Activated T-cell treated with anti-CD3 and anti-CD28 coated beads, Interleukin-2, amount 50 U/mL, for 48 hours (primary cell): ENCODE data around the gene CARD9.
A peak's percentile ranks its signal among the peaks of the same experiment; 100 is the strongest.

Experiments
- DNase-seq, 2 experiments: peaks; one replicate each; pipeline ENCODE4 v3.0.0-alpha.2; 2020

Gene CARD9

DNA sequence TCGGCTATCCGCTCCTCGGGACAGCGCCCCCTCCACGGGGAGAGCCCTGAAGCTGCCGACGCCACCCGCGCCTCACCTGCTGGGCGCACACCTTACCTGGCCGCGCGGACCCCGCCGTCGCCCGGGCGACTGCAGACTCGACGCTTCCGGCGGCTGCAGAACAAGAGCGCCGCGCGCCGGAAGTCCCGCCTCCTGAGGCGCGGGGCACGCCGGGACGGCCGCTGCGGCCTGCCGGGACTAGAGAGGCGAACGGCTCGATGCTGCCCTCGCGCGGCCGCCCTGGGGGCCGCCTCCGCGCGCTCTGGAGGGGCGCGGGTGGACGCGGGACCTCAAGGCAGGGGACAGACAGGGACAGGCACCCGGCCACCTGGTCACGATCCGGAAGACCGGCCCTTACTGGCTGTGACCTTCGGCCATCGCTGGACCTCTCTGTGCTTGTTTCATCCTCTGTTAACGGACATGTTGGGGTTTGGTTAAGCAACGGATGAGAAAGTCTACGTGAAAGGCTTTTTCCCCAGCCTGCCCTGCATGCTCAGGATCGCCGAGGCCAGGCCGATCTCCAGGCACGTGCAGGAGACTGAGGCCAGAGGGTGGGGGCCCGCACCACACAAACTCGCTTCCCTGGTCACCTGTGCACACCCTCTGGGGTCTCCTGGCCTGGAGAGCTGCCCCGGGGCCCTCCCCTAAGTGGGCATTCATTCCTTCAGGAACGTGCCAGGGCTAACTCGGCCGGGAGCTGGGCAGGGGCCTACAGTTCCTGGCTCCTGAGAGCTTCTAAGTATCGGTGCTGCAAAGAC, 26.8 kb upstream of the CARD9 start, which contains the start of gene SNAPC4:
TSS of gene SNAPC4 (minus strand) at position 133 of the 797 bp plus-strand sequence. CDS start 1,742 bp downstream, outside the sequence.
- DNase-seq, result peak; percentile 91 to 93

DNA sequence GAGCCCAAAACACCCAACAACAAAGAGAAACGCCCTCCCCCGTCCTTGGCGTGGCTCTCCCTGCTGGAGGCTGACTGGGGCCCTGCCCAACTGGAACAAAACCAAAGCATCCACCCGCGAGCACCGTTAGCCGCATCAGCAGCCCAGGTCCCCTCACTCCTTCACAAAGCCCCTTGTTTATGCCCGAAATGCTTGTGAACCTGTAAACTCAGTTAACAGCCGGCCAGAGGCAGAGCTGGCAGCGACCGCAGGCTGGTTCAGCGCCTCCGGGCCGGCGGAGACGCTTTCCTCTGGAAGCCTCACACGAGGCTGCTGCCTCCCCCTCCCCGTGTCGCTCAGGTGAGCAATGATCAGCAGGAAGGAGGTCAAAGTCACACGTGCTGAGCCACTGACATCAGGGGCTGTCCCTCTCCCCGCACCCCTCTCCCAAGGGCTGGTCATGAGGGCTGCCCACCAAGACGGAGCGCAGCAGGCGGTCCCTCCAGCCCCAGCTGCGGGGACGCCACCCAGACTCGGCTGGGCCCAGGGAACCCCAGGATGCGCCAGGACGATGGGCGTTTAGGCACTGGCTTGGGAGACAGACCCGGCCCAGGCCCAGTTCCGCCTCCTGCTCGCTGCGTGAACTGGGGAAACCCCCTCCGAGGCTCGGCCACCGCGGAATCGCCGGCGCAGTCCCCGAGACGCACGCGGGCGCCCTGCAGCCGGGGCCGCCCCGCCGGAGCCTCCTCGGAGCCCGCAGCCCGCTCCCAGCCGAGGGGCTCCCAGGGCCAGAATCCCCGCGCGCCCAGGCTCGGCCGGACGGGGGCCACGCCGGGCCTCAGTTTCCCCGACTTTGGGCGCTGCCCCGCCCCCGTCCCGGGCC, 25.9 kb upstream of the CARD9 start:
- peak; percentile 55 to 63 for DNase-seq

DNA sequence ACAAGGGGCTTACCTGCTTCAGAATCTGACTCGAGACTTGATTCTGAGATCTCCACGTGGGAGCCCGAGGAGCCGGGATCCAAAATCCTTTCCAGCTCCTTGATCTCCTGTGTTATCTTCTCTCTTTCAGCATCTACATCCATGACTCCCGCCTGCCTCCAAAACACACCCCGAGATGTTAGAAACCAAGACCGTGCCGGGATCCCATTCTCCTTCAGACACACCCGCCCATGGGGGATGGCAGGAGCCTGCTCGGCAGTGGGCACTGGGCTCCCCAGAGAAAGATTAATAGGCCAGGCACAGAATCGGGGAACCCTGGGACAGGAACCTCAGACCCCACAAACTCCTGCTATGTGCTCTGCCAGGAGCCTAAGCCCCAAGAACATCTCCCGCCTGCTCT, 24.8 kb upstream of the CARD9 start:
- no peak for DNase-seq

DNA sequence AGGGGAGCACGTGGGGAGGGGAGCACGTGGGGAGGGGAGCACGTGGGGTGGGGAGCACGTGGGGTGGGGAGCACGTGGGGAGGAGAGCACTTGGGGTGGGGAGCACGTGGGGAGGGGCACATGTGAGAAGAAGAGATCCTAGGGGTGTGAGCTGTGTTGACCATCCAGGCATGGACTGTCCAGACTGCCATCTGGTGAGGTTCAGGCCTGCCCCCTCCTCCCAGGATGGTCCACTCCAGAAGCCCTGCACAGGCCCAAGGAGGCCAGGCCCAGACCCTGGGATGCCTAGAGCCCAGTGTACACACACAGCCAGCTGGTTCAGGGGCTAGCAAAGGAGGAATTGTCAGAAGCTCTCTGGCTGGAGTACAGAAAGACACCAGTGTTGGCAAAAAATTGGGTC, 24.2 kb upstream of the CARD9 start:
- DNase-seq, result no peak

DNA sequence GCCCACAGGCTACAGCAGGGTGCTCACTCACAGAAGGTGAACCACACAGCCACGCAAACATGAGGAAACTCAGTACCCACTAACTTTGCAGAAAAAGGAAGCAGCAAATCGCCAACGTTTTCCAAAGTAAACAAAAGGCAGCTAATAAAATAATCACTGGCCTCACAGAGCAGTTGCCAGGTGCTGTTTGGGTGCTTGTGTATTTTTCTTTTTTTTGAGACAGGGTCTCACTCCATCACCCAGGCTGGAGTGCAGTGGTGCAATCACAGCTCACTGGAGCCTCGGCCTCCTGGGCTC, 22.7 kb upstream of the CARD9 start:
- DNase-seq, result no peak

DNA sequence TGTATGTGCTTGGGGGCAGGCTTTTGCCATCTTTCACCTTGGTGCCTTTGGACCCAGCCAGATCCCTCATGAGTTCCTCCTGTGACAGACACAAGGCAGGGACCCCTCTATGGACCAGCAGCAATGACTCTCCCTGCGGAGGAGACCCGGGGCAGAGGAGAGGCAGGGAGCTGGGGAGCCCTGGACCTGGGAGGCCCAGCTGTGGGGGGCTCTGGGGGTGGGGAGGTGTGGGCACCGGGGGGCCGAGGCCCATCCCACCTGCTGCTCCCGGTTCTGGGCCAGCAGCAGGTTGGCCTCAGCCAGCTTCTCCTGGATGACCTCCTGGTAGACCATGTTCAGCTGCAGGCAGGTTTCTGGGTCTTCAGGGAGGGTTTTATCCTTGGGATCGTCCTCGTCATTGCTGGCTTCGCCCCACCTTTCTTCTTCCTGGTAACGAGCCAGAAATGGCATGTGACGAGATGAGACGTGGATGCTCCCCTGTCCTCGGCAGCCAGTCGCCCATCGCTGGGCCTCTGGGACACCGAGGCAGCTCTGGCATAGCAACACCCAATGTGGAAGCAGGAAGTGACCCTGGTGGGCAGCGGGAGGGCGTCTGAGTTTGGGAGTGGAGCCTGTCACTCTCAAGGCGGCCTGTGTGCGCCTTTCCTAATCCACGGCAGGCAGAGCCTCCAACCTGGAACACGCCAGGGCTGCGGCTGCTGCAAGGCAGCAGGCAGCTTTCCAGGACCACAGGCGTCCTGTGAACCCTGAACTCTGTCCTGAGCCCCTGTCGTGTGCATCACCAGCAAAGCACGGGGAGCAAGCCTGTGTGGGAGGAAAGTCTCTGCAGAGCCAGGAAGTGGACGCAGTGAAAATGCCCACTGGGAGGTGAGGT, 22.1 kb upstream of the CARD9 start:
- DNase-seq, result no peak

DNA sequence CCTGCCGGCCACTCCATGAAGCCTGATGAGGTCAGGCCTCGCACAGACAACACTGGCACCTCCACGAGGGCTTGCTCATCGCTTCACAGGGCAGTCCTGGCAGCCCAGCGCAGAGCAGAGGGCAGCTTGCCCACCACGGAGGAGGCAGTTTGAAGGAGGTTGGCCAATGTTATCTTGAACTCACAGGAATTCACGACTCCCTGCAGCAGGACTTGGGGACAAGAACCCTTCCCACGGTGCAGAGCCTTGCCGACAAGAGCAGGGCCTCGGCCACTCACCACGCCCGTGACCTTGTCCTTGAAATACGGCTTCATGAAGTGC, 21.5 kb upstream of the CARD9 start:
- DNase-seq, result no peak

DNA sequence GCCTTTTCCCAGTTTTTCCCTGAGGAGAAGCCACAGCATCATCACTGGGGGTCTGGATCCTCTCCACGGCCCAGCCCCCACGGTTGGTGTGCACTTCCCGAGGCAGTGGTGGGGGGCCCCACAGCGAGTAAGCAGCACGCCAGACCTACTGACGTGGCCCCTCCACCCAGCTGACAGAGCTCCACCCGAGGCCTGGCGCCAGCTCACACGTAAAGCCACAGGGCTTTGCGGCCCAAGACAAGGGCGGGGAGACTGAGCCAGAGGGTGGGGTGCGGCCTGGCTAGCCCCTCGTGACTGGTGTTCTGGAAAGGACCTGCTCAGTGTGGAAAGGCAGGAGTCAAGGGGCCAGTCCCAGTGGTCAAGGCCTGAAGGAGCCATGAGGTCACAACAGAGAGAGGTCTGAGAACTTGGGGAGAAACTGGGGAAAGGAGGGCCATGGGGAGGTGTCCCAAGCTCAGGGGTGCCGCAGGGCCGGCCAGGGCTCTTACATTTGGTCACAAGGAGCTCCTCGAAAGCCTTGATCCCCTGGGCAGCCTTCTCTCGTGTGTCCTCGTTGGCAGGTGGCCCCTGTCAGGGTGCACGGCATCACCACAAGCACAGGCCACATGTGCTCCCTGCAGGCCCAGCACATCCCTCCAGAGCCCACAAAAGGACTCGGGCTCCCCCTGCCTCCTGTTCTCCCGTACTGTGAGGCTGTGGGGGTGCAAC, 21.0 kb upstream of the CARD9 start:
- DNase-seq, result no peak

DNA sequence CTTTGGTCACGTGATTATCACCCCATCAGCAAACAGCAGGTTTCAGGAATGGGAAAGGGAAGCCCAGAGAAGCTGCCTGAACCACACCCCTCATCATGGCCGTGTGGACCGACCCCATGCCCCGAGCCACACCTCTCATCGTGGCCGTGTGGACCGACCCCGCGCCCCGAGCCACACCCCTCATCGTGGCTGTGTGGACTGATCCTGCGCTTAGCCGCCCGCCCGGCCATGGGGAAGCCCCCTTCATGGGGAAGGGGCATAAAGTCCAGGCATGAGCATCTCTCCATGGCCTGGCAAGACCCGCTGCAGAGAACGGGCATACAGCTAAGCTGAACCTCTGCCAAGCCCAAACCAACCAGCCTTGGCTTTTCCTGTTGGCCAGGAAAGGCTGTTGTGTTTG, 20.1 kb upstream of the CARD9 start:
- no peak for DNase-seq

DNA sequence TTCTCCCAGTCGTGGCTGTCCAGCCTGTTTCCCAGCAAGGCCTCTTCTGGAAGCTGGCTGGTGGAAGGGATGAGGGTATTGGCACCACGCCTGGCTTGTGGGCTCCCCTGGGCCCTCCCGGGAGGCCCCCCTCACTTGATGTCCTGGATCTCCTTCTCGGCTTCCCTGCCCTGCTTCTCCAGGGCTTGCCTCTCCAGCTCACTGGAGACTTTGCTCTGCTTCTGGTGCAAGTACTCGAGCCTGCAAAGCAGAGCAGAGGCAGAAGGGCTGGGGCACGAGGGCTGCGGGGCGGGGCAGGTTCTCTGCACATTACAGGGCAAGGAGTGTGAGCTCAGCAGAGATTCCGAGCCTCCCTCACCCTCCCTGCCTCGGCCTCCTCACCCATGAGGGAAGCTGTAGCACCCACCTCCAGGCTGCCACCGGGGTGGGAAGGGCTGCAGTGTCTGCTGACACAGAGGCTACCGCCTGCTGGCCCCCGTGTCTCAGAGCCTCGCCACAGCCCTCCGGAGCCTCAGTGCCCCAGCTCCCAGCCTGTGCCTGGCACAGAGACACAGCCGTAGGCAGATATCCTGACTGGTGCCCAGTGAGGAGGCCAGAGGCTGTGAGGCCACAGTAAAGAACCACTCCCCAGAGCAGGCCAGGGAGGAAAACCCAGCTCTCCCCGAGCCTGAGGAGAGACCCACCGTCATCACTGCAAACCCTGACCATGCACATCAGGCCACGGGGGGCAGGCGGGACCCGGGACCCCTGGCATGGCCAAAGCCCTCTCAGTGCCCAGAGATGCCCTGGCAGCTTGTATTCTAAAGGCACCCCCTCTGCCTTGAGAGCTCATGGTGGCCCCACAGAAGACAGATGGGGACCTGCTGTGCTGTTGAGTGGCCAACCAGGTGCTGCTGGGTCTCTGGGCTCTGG, 19.3 kb upstream of the CARD9 start:
- DNase-seq, result no peak

DNA sequence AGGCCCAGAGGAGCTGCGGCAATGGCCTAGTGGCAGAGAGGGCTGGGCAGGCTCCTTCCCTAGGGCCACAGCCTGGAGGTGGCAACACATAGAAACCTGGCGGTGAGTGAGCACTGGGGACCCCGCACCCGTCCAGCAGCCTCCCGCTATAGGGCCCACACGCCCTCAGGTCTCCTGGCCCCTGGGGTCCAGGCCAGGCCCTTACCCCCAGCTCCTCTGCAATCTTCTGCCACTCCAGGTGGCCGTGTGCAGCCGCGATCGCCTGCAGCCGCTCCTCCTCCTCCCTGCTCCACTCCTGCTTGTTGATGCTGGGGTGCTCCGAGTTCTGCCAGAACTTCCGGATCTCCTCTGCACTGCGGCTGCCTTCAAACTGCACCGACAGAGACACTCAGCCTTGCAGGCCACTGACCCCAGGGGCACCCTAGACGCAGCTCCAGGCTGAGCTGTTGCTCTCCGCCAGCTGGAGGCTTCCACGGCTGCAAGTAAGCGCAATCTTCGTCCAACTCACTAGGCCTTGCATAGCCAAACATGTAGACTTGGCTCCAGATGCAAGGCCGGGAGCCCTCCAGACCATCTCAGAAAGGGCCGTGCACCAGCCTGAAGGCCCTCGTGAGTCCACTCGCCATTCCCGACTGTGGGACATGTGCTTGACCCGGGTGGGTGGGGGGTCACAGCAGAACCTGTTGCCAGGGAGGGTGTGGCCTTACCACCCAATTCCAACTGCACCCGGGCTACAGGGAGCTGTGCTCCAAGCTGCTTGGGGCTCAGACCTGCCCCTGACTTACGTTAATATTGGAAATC, 18.5 kb upstream of the CARD9 start:
- DNase-seq, result no peak

DNA sequence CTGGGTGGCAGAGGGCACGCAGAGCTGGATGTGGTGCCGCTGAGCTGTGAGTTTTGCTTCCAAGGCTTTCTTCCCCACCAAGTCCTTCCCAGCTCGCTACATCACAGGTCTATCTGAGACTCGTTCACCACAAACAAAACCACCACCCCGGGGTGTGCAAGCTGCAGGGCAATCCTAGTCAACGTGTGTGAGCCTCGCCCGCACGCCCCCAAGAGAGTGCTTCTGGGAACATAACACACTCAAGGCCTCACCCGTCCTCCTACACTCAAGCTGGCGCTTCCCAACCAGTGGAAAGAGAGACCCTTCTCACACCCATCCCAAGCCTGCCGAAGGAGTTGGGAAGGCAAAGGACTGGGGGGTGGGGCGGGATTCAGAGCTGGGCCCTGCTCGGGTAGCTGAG, 15.9 kb upstream of the CARD9 start:
- DNase-seq, result no peak

DNA sequence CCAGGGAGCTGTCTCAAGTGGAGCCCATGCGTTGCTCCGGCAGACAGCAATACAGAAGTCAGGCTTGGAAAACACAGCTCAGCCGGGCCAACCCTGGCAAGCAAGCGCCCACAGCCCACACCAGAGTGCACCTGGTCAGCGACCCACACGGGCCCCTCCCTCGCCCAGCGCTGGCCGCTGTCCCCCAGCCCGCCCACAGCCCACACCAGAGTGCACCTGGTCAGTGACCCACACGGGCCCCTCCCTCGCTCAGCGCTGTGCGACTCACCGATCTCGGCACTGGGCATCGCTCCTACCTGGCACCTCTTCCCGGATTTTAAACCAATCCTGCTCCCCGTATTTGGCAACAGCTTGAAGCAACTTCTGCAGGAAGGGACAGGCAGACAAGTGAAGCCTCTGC, 13.7 kb upstream of the CARD9 start:
- no peak for DNase-seq

DNA sequence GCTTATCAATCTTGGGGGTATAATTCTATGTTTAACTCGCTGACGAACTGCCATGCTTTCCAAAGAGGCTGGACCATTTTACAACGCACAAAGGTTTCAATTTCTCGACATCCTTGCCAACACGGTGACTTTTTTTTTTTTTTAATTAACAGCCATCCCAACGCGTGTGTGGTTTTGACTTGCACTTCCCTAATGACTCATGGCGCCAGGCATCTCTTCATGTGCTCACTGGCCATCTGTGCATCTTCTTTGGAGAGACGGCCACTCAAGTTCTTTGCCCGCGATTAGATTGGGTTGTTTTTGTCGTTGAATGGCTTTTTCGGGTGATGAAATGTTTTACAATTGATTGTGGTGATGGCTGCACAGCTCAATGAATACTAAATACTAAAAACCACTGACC, 12.5 kb upstream of the CARD9 start:
- no peak for DNase-seq

DNA sequence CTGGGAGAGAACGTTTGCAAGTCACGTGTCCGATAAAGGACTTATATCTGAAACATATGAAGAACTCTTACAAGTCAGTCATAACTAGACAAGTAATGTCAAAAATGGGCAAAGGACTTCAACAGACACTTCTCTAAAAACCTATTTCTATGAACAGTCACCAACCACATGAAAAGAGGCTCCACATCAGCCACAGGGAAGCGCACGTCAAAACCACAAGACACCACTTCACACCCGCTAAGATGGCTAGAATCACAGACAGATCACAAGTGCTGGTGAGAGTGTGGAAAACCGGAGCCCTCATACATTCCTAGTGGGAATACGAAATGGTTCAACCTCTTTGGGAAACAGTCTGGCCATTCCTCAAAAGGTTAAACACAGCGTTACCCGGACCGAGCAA, 11.5 kb upstream of the CARD9 start:
- DNase-seq, result peak; percentile 57 to 60

DNA sequence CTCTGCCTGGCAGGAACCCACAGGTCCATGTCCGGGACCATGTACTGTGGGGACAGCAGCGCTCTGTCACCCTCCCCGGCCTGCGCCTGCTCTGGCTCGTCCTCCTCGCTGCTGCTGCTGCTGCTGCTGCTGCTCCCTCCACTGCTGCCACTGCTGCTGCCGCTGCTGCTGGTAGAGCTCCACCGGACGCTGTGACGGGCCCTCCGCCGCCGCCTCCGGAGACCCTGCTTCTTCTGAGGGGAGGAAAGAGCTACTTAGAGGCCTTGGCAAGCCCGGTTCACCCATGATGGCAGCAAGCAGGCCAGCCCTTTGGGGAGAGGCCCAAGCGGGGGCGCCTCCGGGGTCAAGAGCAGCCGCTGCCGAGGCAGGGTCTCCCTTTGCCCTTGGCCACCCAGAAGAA, 10.0 kb upstream of the CARD9 start:
- DNase-seq, result no peak

DNA sequence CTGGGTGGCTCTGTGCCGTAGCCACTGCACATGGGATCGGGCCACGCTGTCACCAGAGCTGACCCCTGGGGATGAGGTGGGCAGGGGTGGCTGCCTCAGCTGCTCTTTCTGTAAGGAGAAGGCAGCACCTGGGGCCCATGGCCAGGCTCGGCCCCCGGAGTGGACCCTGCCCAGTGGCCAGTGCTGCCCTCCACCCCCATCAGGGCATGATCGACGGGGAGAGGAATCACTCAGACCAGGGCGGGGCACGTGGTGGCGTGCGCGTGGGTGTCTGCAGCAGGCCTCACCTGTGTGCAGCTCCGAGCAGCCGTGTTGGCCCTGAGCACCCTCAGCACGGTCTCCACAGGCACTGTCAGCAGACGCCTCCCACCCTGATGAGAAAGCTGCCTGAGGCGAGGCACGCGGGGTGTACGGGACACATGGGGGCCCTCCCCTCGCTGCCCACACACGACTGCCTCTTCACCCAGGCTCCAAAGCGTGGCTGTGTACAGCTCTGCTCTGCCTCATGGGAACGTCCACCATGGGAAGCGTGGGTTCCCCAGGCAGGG, 8.6 kb upstream of the CARD9 start:
- DNase-seq, result no peak

DNA sequence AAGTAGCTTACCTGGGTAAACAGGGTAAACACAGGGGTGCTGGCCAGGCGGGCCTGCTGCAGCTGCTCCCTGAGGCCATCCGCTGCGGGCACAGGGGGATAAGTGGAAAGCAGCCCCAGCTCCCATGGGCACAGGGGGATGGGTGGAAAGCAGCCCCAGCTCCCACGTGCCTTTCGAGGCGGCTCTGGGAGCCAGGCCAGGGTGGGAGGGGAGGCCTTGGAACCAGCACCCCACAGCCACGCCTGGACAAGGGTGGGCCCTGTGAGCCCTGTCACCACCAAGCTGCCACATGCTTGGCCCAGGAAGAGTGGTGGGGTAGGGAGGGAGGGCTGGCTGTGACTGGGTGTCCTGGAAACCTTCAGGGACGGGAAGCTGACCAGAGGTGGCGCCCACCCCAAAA, 7.8 kb upstream of the CARD9 start:
- no peak for DNase-seq

DNA sequence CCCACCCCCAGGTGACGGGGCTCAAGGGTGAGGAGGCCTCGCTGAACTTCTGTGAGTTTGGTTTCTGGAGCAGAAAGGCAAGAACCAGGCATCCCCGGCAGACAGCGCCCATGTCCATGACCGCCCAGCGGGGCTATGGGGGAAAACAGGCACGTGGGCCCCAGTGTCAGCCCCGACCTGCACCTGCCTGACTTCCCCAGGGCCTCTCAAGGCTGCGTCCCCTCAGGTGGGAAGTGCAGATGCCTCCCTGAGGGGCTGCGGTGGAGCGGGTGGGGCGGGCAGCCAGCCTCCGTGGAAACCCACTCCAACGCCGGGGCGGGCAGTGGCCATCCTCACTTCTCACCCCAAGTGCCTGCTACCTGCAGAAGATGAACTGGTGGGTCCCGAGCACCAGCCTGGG, 6.9 kb upstream of the CARD9 start:
- no peak for DNase-seq

DNA sequence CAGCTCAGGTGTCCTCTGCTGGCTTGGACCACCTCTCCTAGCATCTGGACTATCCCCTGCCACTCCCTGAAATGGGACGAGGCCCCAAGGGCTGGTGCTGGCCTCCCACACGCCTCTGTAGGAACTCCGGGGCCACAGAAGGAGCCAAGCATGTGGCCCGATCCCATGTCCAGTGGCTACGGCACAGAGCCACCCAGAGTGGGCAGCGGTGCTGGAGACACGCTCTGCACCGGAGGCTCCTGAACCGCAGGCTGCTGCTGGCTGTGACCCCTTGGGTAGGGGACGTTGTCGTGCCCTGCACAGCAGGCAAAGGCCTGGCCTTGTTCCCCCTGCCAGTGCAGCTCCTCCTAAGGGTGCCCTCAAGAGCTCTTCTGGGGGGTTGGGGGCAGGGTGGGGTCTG, 6.4 kb upstream of the CARD9 start:
- DNase-seq, result no peak

DNA sequence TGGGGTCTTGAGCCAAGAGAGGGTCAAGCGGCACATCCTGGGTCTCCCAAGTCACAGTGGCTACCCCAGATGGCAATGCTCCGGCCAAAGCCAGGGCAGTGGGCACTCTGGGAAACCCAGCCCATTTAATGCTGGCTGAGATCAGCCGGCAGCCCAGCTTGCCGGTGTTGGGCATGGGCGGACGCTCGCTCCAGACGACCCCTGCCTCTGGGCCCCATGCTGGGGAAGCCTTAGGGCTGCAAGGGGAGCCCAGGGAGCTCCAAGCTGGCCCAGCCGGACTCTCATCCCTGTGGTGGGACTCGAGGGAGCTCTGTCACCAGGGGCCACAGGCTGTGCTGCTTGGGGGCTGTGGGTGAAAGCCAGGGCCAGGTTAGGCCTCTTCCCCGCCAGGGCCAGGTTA, 5.9 kb upstream of the CARD9 start:
- no peak for DNase-seq
